Fibroblast of skin of right biceps (primary cell): ENCODE measurements around the gene THSD4.

Source experiments
- DNase-seq: peaks from one replicate; pipeline ENCODE4 v3.0.0-alpha.2; 2013

Gene THSD4

DNA sequence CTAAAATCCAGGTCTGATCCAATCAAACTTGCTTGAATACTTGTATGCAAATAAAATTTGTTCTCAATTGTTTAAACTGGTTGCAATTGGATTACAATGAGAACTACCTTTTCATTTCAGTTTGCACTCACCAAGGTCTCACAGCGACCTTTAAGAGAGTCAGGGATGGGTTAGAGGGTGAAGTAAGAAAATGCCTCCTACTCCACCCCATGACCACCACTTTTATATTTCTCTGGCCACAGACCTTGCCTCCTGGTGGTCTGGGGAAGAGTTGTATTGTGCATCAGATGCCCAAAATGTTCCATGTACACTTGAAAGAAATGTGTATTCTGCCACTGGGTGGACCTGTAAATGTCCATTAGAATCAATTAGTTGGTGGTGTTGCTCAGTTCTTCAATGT lies 16.4 kb upstream of the THSD4 start:
- no peak for DNase-seq

DNA sequence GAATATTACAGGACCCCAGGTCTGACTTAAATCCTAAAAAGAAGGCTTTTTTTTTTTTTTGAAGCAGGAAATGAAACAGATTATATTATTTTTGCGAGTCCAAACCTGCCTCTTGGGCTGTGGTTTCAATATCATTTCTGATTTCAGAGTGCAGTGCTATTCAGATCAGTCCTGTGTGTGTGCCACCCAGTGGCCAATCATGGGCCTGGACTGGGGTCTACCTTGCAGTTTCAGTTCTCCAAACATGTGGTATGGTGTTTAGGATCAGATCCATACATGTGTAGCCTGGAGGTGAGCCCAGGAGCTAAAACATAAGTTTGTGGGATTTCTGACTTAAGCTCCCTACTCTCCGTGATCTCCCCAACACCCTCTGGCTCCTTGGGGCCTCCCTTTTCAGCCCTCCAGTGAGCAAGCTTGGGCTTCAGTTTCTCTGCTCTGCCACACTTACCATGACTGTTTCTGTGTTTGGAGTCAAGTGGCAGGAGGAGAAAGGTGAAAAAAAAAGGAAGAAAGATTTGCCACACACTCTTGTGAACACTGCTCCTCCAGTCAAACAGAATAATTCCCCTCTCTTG lies 12.1 kb upstream of the THSD4 start:
- DNase-seq, result peak; percentile 63

- no peak for DNase-seq
These were observed 10.6 kb upstream of the THSD4 start for GRCh38 chr15:71104636-71105035.

DNA sequence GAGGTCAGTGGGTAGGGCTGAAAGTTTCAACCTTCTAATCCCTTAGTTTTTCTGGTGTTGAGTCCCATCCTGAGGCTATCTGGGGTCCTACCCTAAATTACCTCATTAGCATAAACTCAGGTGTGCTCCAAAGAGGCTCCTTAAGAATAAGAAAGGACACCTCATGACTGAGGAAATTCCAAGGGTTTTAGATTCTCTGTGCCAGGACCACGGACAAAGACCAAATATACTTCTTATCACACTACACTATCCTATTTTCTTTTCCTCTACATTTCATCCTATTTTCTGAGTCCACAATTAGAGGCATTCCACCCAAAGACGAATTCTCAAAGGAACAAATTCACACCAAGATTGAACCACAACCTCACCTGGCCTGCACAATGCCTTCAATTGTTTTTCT lies 9.8 kb upstream of the THSD4 start:
- DNase-seq, result no peak

- no peak for DNase-seq
These were observed 8.3 kb upstream of the THSD4 start for GRCh38 chr15:71106802-71107500.

DNA sequence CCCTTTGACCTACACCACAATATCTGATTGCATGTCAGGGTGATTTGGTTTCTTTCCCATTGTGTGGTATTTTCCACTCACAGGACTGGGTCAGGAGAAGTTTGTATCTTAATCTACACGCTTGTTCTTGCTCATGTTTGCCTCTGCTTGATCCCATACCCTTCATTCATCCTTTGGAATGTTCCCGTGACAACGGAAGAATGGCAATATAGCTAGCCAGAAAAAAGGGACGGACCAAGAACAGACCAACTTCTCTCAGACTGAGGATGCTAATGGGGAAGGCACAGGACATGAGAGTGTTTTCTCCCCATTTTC lies 7.8 kb upstream of the THSD4 start:
- DNase-seq, result no peak

DNA sequence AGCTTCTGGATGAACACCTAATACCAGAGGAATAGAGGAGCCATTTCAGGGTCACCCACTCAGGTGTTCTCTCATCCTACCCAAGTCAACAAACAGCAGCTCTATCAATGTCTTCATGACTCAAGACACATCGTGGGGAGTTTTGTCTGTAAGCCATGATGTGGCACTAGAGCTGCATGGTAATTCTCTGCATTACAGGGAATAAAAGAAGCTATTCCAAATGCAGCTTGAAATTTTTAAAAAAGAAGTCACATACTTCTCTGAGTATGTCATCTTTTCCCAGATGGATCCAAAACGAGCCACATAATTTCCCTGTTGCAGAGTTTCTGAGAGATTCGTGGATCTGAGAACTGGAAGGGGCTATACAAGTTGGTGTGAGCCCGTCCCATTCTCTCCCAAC lies 6.1 kb upstream of the THSD4 start:
- peak; percentile 84 for DNase-seq

DNA sequence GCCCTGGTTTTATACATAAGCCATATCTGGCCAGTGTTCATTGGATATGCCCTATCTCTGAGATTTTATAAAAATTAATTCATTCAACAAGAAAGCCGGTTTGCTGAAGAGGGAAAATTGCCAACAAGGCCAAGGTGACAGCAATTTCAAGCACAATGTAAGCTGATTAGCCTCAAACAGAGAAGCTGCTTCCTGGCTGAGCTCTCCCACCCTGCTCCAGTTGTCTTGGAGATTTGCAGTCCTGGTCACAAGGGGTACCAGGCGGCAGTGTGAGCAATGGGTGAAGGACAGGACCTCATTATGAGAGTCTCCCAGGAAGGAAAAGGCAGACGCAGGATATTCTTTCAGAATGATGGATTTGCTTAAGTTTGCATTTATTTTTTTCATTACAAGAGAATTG lies 5.4 kb upstream of the THSD4 start:
- no peak for DNase-seq

DNA sequence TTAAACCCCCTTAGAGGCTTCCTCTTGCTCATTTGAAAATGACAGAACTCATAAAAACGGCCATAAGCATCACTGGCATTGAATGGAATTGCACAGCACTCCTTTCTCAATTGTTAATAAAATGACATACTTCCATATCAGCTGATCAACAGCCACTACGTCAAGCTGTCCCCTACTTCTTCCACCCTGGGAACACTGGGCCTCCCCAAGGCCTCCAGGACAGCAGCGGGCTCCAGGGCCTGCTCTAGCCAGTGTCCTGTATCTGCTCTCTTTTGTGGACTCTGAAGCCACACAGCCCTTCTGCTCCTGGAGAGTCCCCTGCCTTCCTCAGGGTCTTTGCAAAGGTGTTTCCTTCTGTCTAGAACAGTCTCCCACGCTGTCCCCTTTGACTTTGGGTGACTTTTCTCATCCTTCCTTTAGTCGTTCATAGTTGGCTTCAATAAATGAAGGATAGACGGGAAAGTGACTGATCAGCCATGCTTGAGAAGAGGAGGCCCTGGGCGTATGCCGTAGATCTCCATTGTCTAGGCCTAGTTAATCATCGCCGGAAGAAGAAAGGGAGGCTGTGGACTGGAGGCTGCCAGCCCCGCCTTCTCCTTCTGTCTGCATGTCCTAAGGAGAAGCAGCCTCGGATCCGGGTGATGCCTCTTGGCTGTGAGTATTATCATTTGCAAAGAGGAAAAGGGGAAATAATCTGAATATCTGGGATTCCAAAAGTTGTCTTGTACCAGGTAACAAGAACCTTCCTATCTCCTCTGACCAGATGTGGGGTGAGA lies 4.7 kb upstream of the THSD4 start:
- no peak for DNase-seq

GRCh38 chr15:71111181-71111565 lies 4.1 kb upstream of the THSD4 start:
- no peak for DNase-seq

GRCh38 chr15:71111950-71112349 lies 3.3 kb upstream of the THSD4 start:
- DNase-seq, result peak; percentile 30

- no peak for DNase-seq
These were observed 2.8 kb upstream of the THSD4 start for GRCh38 chr15:71112429-71112828.

DNA sequence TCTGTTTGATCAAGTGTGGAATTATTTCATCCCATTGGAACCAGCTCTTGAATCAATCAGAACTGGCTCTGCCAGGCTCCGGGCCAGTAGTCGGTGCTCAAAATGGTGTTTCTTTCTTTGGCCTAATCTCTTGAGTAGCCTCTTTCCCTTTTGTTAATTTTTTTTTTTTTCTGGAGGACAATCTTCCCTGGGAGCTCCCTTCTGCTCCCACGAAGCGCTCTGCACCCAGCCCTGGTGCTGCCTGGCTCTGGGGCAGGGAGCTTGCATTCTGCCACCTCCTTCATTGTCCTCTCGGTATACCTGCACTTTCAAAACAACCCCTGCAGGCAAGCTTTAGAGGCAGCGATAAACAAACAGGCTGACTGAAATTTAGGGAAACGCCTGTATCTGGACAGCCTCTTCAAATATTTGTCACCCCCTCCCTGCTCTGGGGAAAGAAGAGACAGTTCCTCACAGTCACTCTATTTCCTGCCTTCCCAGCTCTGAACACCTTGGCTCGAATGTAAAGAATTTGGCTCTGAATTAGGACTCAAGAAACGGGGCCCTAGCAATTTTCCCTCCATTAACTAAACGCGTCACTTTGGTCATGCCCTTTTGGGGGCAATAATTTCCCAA lies 1.1 kb upstream of the THSD4 start:
- DNase-seq, result no peak

- DNase-seq, result peak; percentile 52
These were observed 488 bp downstream of the THSD4 start for GRCh38 chr15:71115567-71116351.

- DNase-seq, result peak; percentile 47
These were observed 1.1 kb downstream of the THSD4 start for GRCh38 chr15:71116366-71116765.

DNA sequence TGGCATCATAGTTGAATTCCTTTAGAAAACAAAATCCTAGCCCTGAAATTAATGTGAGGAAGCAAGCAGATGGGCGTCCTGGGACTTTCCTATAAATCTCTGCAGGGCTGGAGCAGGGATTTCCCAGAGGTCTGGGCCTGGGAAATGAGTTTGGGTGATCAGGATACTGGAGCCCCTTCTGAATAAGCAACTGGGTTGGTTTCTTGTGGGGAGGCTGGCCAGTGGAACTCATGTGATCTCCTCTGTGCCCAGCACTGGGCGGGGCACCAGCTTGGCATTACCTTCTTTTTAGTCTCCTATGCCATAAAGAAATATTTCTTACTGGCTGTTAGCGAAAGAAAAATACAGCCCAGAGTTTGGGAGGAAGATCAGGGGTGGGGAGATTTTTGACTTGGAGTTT lies 1.7 kb downstream of the THSD4 start:
- DNase-seq, result no peak

GRCh38 chr15:71117714-71118305 lies 2.5 kb downstream of the THSD4 start:
- DNase-seq, result no peak

- no peak for DNase-seq
These were observed 3.1 kb downstream of the THSD4 start for GRCh38 chr15:71118345-71118744.

DNA sequence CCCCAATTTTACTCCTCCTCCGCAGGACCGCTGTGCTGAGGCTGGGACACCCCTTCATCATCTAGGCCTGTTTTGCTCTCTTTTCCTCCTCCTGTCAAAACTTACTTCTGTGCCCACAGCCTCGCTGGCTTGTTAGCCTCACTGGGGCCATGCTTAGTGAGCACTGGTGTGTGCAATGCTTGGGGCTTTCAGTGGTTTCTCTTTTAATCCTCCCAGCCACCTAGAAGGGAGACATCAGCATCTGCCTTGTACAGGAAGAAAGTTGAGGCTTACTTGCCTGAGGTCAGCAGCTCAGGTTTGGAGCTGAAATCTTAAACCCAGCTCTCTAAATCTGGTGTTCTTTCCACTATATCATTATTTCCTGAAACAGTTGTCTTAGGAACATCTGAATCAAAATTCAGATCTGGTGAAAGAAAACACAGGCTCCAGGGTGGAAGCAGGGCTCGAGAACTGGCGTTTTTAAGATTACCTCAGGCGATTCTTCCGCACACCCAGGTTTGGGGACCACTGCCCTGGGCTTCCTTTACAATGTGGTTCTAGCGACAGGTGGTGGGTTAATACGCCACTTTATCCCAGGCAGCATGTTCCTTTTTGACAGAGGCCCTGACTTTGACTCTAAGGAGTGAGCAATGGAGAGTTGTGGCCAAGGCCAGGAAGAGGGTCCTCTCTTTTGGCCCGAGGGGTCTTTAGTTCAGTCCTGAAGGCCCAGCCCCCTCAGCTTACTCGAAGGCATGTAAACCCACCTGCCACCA lies 3.8 kb downstream of the THSD4 start:
- DNase-seq, result no peak

DNA sequence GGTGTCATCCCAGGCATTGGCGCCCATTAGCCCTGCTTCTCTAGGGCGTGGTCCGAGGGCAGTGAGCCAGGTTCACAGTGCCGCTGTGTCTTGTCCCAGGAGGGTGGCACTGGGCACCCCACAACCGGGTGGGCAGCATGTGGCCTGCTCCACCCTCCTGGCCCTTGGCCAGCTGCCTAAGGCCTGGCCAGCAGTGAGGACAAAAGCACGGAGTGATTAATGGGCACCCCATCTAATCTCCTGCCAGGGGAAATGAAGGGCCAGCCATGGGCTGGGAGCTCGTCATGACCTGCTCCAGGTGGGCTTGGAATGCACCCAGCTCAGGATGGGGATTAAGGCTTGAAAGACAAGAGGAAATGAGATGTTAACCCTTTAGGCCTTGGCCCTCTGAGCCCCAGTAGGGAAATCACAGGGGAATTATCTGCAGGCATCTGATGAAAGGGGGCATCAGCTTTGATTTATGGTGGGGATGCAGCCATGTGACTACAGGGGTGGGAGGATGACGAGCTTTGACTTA lies 5.2 kb downstream of the THSD4 start:
- no peak for DNase-seq

GRCh38 chr15:71121442-71121841 lies 6.2 kb downstream of the THSD4 start:
- no peak for DNase-seq
